ENCODE results near the gene OR8H3. TPM values are rescaled to one million over a fixed set of nuclear protein-coding genes. Genes with fewer than 3 reads are reported as not detected.
"Not testable (repeated sequence)": the region's sequence is repeated elsewhere in the genome, so short reads cannot be mapped to it uniquely, and the experiment has no call there.

Gene OR8H3
- total RNA-seq, result not detected
- long read RNA-seq, donor 1, result 0 reads
- long read RNA-seq, donor 2, result 0 reads

DNA sequence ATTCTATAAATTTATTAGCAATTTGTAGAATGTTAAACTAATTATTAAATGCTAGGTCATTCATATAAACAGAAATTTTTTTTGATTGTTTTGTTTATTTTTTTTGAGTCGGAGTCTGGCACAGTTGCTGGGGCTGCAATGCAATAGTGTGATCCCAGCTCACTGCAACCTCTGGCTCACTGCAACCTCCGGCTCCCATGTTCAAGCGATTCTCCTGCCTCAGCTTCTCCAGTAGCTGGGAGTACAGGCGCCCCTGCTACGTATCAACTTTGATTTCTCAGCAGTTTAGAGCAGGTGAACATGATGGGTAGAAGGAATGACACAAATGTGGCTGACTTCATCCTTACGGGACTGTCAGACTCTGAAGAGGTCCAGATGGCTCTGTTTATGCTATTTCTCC is at the start of gene OR8H3:
TSS of gene OR8H3 (plus strand) at position 301 of the 400 bp plus-strand sequence. CDS start at position 301, 0 bp downstream.
- intact Hi-C loops (cut with DNase I), result no loop called here
- no peak for DNase-seq (ENCODE audit: low spot score)

DNA sequence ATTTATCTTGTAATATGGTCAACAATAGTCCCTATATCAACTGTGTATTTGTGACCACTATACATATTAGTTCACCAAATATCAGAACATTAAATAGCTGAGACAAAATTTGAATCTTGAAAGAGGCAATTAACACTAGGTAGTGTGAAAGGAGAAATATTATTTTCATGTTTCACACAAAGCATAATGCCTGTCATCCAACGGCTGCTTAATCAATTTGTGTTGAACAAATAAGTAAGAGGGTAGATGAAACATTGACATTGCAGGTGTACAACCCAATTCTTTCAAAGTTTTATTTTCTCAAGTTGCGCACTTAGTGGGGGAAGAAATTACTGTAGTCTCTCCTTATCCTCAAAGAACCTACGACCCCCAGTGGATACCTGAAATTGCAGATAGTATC is 32.5 kb upstream of the OR8H3 start:
- no peak for DNase-seq (ENCODE audit: low spot score)
- intact Hi-C loops (cut with DNase I), result no loop called here

DNA sequence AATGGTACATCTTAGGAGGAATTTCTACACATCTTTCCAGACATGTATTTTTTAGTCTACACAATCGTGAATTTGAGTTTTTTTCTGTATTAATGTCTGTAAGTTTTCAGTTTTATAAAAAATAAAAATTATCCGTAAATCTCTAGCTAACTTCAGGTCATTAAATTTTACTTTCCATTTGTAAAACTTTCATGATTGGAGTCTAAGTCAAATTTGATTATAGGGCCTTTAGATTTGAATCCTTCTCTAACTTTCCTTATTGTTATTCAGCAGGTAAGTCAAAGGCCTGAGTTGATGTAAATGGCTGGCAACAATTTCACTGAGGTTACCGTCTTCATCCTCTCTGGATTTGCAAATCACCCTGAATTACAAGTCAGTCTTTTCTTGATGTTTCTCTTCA is 29.2 kb upstream of the OR8H3 start, which contains the start of gene OR8I2:
TSS of gene OR8I2 (plus strand) at position 301 of the 400 bp plus-strand sequence. CDS start at position 301, 0 bp downstream.
- intact Hi-C loops (cut with DNase I), result no loop called here
- DNase-seq (ENCODE audit: low spot score), result no peak

DNA sequence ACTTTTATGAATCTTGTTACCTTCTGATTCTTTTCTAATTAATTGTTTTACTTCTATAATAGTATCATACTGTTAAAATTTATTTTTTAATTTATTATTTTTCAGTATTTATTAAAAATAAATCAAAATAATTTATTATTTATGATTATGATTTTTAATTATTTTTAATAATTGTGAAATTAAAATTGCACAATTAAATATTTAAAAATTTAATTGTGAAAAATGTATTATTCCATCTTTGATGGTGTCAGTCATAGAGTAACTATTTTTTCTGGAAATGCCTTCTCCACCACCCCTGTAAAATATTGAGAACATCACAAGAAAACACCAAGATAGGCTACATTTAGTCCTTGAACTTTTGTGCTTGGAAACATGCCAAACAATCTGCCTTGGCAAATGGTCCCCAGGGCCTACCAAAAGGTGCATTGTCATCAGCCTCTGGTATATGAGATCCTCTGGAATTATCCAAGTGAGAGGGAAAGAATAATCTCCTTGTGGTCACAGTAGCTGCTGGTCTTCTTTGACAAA is 18.9 kb upstream of the OR8H3 start, which contains the start of gene OR8H2:
TSS of gene OR8H2 (plus strand) at position 478 of the 528 bp plus-strand sequence. CDS start 1,356 bp downstream, outside the sequence.
- intact Hi-C loops (cut with DNase I), result no loop called here
- no peak for DNase-seq (ENCODE audit: low spot score)

DNA sequence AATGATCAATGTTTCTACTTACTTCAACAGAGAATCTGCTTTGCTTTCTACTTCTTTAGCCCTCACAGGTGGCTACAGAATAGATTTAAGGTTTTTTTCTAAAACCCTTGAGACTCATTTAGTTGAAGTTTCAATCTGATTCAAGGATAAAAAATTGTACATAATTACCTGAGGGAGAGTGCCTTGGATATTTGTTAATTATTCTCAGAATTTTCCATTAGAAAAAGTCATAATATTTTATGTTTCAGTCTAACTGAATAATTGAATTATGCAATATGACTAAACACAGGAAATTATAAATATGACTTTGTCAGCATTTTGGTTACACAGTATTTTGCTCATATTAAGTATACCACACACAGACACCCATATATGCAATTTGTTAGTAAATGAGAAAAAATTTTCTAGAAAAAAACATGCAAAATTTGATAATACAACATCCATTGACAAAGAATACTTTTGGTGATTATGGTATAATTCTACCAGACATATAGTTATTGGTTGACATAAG is 18.0 kb downstream of the OR8H3 start, which contains the start of gene OR8J3:
TSS of gene OR8J3 (minus strand) at position 51 of the 511 bp plus-strand sequence. CDS start 2,483 bp downstream, outside the sequence.
- DNase-seq (ENCODE audit: low spot score), result no peak

GRCh38 chr11:56143681-56144080 is 21.5 kb downstream of the OR8H3 start:
- intact Hi-C loops (cut with DNase I), result not testable (repeated sequence)
- DNase-seq (ENCODE audit: low spot score), result peak; percentile 53

More for the DNA sequence above, 18.0 kb downstream of the OR8H3 start, which contains the start of gene OR8J3:
- intact Hi-C loops (cut with DNase I), result no loop called here

DNA sequence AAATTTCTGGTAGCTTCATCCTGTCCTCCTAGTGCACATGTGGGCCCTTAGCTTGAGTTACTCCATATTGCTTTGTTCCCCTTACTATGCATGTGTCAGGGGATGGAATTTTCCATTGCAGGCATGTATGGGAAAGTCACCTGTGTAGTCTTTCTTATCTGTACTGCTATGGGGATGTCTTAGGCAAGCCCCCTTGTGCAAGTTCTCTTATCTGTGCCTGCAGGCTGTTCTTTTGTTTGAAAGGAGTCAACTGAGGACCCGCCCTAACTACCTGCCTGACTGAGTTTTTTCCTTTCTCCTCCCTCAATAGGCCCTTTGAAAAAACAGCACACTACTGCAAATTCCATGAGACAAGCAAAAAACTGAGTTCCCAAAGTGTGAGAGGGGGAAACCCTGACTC is 29.2 kb downstream of the OR8H3 start:
- intact Hi-C loops (cut with DNase I), result no loop called here

GRCh38 chr11:56152333-56152732 is 30.2 kb downstream of the OR8H3 start:
- no peak for DNase-seq (ENCODE audit: low spot score)
- intact Hi-C loops (cut with DNase I), result no loop called here

More for the DNA sequence above, 29.2 kb downstream of the OR8H3 start:
- no peak for DNase-seq (ENCODE audit: low spot score)

DNA sequence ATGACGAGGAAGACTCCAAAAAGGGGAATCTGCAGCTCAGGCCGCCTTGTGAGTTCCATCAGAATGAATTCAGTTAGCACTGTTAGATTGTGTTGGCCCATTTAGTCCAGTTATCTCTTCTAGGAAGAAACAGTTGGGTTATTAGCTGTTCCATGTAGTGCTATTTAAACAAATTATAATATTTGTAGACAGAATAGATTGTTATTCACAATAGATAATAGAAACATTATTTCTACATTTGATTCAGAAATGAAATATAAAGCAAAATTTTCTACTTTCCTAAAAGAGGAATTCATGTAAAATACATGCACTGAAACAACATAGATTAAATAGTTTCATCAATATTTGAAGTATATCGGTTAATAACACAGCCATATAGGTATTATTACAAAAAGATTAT is 38.0 kb downstream of the OR8H3 start, which contains the start of gene OR8K5:
TSS of gene OR8K5 (minus strand) at position 101 of the 400 bp plus-strand sequence. CDS start at position 101, 0 bp downstream.
- DNase-seq (ENCODE audit: low spot score), result no peak
- intact Hi-C loops (cut with DNase I), result no loop called here

DNA sequence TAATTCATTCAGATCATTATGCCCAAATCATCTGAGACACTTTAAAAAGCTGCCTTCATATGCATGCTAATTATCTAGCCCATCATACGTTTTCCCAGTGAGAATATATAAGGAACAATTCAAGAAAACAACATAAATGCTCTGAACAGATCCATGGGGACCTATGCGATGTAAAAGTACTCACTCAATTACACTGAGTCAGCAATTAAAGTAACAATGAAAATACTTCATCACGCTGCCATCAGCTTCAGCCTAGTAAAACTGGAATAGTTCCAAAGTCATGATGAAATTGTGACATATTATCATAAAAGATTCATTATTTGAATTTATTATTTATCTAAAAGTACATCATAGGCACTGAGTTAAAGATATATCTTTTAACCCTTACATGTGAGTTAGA is 41.6 kb downstream of the OR8H3 start:
- intact Hi-C loops (cut with DNase I), result no loop called here
- DNase-seq (ENCODE audit: low spot score), result no peak

DNA sequence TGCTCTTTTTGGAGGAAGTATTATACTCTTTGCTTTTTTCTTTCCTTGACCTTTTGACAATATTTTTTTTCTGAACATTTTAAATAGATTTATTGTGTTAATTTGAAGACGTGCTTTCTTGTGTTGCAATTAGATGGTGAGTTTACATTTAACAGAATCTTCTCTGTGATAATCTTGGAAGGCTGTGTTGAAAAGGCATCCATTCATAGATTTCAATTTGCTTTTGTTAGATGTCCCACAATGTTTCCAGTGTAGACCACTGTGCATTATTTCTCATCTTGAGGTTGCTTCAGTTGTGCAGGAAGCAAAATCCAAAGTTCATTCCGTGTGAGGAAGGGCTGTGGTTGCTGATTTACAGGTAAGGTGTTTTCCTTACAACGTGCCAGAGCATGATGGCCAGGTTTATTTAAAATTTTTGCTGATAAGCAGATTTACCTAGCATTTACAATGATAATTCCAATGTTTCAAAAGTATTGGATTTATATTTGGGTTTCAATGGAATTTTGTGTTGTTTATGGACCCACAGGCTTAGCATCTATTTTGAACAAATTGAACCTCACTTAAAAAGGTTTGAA is 50.2 kb downstream of the OR8H3 start:
- intact Hi-C loops (cut with DNase I), result no loop called here
- DNase-seq (ENCODE audit: low spot score), result no peak

Other genes with a start within 250 kb of the OR8H3 start
- not detected for gene TRIM51, start 239.1 kb upstream of the OR8H3 start, total RNA-seq
- not detected for gene OR5W2, start 207.8 kb upstream of the OR8H3 start, total RNA-seq
- gene OR5I1, start 186.0 kb upstream of the OR8H3 start, total RNA-seq, result not detected
- not detected for gene OR10AG1, start 152.4 kb upstream of the OR8H3 start, total RNA-seq
- gene OR5F1, start 127.7 kb upstream of the OR8H3 start, total RNA-seq, result not detected
- gene OR5AS1, start 94.7 kb upstream of the OR8H3 start, total RNA-seq, result not detected
- not detected for gene OR8I2, start 29.1 kb upstream of the OR8H3 start, total RNA-seq
- gene OR8H2, start 18.7 kb upstream of the OR8H3 start, total RNA-seq, result not detected
- gene OR8J3, start 17.8 kb downstream of the OR8H3 start, total RNA-seq, result not detected
- not detected for gene OR8K5, start 37.9 kb downstream of the OR8H3 start, total RNA-seq
- not detected for gene OR5J2, start 54.2 kb downstream of the OR8H3 start, total RNA-seq
- not detected for gene OR5T2, start 111.9 kb downstream of the OR8H3 start, total RNA-seq
- gene OR5T3, start 129.9 kb downstream of the OR8H3 start, total RNA-seq, result not detected
- gene OR5T1, start 151.8 kb downstream of the OR8H3 start, total RNA-seq, result not detected
- gene OR8H1, start 169.9 kb downstream of the OR8H3 start, total RNA-seq, result not detected
- not detected for gene OR8K3, start 192.8 kb downstream of the OR8H3 start, total RNA-seq
- not detected for gene OR8K1, start 223.7 kb downstream of the OR8H3 start, total RNA-seq
- gene OR8J1, start 231.9 kb downstream of the OR8H3 start, total RNA-seq, result not detected

Measured in posterior vena cava (tissue), 2 donors.